ENCODE measurements around the gene VMP1.
"Not testable (repeated sequence)": the region's sequence is repeated elsewhere in the genome, so short reads cannot be mapped to it uniquely, and the experiment has no call there.

VMP1 gene

DNA sequence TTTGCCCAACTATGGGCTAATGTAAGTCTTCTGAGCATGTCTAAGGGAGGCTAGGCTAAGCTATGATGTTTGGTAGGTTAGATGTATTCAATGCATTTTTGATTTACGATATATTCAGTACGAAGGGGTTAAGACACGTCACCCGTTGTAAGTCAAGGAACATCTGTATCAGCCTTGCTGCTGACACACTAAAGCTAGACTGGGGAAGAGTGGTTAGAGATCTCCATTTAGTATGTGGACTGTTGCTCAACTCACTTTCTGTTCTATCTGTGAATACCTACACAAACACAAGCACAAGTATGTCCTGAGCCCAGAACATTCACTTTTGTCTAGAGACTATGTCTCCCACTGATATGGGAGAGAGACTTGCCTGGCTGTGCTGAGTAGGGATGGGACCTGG, 71.5 kb downstream of the VMP1 start:
- DNase-seq (ENCODE audit: low read depth in 1 of 2, low spot score in 1 of 2) = no peak
- no peak for TF ChIP-seq JUND (IDR thresholded peaks at IDR 0.05; ENCODE audit: low read depth)
- in situ Hi-C loops (cut with HindIII; ENCODE audit: low pct_unique_long_range_greater_than_20kb, low sequenced_read_pairs) = no loop called here

DNA sequence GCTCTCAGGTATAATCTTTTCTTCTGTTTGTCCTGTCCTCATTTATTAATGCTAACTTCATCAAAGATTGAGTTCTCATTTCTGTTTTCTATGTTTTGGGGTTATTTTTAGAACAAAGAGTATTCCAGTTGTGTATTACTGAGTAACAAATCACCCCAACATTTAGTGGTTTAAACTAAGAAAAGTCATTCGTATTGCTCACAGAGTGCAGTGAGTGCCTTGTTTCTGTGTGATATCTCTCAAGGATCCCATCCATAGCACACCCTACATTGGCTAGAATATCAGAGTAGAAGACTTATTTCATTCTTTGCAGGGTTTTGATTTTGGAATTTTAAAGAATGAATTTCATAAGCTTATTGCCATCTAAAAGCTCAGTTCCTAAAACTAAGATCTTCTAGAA, 72.1 kb downstream of the VMP1 start:
- in situ Hi-C loops (cut with HindIII; ENCODE audit: low pct_unique_long_range_greater_than_20kb, low sequenced_read_pairs) = no loop called here
- no peak for TF ChIP-seq JUND (IDR thresholded peaks at IDR 0.05; ENCODE audit: low read depth)
- DNase-seq (ENCODE audit: low read depth in 1 of 2, low spot score in 1 of 2) = no peak

DNA sequence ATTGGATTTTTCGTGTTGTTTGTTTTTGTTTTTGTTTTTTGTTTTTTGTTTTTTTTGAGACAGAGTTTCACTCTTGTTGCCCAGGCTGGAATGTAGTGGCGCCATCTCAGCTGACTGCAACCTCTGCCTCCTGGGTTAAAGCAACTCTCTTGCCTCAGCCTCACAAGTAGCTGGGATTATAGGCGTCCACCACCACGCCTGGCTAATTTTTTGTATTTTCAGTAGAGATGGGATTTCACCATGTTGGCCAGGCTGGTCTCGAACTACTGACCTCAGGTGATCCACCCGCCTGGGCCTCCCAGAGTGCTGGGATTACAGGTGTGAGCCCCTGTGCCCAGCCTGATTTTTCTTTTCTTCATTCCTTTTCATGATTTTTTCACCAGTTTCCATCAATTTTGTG, 73.1 kb downstream of the VMP1 start:
- in situ Hi-C loops (cut with HindIII; ENCODE audit: low pct_unique_long_range_greater_than_20kb, low sequenced_read_pairs); DNase-seq (ENCODE audit: low read depth in 1 of 2, low spot score in 1 of 2): not testable (repeated sequence)

DNA sequence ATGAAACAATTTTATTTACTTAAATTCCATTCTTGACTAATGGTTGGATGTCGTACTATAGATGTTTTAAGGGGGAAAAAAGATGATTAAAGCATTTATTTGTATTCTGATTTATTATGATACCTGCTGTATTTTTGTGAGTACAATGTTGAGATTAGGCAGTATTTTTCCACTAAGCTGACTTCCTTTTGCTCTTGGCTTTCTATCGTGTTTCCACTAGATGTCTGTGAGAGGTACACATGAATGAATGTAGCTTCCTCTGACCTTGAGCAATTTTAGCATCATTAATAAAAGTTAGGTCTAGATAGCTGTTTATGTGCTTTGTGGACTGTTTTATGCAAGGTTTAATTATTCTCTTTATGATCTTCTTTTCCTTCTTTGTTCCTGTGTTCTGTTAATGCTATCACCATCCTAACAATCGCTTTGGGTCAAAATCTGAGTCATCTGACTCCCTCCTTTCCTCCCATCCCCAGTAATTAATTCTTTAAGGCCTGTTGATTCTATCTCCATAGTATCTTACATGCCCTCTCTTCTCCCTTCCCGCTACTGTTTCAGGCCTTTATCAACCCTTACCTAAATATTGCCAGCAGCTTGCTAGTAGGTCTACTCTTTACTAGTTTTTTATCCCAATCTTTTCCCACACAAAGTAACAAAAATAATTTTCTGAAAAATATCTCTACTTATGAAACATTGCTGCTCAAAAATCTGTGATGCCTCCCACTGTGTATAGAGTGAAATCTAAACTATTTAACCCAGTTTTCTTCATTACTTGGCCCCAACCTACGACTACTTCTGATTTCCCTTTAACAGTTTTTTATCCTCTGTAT, 76.0 kb downstream of the VMP1 start:
- TF ChIP-seq JUND (IDR thresholded peaks at IDR 0.05; ENCODE audit: low read depth) = no peak
- DNase-seq (ENCODE audit: low read depth in 1 of 2, low spot score in 1 of 2) = no peak
- in situ Hi-C loops (cut with HindIII; ENCODE audit: low pct_unique_long_range_greater_than_20kb, low sequenced_read_pairs) = no loop called here

DNA sequence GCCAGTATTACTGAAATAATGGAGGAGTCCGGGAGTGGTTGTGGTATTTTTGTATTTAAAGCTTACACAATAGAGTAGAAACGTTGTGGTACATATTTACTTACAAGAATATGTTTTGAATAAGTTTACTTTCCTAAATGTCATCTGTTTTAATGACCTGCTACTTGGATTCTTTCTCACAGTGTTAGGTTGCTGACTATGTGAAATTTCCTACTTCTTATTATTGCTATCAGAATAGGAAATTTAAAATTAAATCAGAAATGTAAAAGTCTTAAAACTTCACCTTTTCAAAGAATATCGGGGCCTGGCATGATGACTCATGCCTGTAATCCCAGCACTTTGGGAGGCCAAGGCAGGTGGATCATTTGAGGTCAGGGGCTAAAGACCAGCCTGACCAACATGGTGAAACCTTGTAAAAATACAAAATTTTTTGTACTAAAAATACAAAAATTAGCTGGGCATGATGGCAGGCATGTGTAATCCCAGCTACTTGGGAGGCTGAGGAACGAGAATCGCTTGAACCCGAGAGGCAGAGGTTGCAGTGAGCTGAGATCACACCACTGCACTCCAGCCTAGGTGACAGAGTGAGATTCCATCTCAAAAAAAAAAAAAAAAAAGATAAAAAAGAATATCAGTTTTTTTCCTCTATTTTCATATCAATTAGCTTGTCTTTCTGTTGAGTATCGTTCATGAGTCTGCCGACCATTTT, 77.8 kb downstream of the VMP1 start:
- no peak for DNase-seq (ENCODE audit: low read depth in 1 of 2, low spot score in 1 of 2)

DNA sequence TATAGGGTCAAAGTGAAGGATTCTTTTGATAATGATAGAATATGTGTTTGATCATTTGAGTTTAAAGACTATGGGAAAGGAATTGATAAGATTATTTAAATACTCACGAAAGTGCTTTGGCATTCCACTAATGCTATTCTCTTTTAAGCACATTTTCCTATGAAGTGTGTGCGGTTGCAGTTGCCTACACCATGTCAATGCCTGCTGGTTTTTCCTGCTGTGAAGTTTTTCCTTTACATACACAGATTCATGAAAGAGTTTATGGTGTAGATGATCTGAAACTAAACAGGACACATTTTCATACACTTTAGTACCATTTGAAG, 78.7 kb downstream of the VMP1 start:
- in situ Hi-C loops (cut with HindIII; ENCODE audit: low pct_unique_long_range_greater_than_20kb, low sequenced_read_pairs) = no loop called here
- no peak for TF ChIP-seq JUND (IDR thresholded peaks at IDR 0.05; ENCODE audit: low read depth)
- no peak for DNase-seq (ENCODE audit: low read depth in 1 of 2, low spot score in 1 of 2)

More for the DNA sequence above, 77.8 kb downstream of the VMP1 start:
- TF ChIP-seq JUND (IDR thresholded peaks at IDR 0.05; ENCODE audit: low read depth) = no peak
- in situ Hi-C loops (cut with HindIII; ENCODE audit: low pct_unique_long_range_greater_than_20kb, low sequenced_read_pairs) = no loop called here

DNA sequence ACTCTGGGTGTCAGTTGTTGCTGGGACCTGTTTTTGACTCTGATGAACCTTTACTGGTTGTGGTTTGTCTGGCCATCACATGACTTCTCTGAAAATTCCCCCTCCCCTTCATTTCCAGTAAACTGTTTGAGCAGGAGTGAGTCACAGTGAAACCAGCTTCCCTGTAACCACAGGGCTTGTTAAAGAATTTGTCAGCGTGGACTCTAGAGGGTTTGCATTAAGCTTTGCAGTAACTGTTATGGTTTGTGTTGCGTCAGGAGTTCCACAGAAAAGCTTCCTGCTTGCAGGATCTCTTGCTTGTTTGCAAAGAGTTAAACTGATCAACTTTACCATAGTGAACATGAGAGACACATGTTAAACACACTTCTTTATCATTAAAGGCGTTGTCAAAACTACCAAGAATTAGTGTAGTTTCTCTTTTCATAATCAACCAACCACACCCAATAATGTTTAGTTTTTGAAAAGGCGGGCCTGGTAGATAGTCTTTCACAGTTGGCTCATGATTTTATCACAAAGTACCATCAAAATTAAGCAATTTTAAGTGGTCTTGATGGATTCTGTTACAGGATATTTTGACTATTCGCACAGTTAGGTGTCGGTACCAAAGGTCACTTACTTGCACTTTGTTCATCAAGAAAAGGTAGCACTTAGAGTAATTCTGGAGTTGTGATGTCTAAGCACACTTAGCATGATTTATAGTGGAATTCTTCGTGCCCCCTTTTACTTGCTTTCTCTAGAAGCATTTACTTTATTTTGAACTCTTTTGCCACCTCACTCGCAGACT, 79.3 kb downstream of the VMP1 start:
- in situ Hi-C loops (cut with HindIII; ENCODE audit: low pct_unique_long_range_greater_than_20kb, low sequenced_read_pairs) = no loop called here
- peak; percentile 96 for TF ChIP-seq JUND (IDR thresholded peaks at IDR 0.05; ENCODE audit: low read depth)
- peak; percentile 59 to 95 for DNase-seq (ENCODE audit: low read depth in 1 of 2, low spot score in 1 of 2)

DNA sequence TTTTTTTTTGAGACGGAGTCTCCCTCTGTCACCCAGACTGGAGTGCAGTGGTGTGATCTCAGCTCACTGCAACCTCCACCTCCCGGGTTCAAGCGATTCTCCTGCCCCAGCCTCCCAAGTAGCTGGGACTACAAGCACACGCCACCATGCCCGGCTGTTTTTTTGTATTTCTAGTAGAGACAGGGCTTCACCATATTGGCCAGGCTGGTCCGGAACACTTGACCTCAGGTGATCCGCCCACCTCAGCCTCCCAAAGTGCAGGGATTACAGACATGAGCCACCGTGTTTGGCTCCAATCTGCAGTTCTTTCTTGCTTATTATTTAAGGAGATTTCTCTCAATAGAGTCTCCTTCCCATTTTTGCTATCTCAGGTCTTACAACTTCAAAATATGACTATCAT, 82.4 kb downstream of the VMP1 start:
- in situ Hi-C loops (cut with HindIII; ENCODE audit: low pct_unique_long_range_greater_than_20kb, low sequenced_read_pairs); DNase-seq (ENCODE audit: low read depth in 1 of 2, low spot score in 1 of 2): not testable (repeated sequence)

DNA sequence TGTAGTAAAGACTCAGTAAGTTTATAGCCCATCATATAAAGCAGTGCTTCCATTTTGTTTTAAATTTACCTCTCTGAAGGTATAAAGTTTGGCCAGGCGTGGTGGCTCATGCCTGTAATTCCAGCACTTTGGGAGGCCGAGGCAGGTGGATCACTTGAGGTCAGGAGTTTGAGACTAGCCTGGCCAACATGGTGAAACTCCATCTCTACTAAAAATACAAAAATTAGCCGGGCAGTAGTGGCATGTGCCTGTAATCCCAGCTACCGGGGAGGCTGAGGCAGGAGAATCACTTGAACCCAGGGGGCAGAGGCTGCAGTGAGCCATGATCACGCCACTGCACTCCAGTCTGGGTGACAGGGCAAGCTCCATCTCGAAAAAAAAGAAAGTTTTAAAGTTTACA, 83.0 kb downstream of the VMP1 start:
- DNase-seq (ENCODE audit: low read depth in 1 of 2, low spot score in 1 of 2); in situ Hi-C loops (cut with HindIII; ENCODE audit: low pct_unique_long_range_greater_than_20kb, low sequenced_read_pairs): not testable (repeated sequence)

DNA sequence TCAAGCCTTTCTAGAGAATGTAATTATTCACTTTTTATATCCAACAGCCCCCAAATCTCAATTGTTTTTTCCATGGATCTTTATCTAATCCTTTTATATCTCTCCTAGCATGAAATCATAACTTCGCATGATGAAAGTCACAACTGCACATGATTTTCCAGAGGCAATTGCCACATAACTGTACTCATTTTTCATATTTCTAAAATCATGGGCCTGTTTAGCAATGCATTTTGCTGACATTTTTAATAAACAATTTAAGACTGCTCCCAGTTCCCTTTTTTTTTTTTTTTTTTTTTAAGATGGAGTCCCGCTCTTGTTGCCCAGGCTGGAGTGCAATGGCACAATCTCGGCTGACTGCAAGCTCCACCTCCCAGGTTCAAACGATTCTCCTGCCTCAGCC, 83.5 kb downstream of the VMP1 start:
- no peak for TF ChIP-seq JUND (IDR thresholded peaks at IDR 0.05; ENCODE audit: low read depth)
- no peak for DNase-seq (ENCODE audit: low read depth in 1 of 2, low spot score in 1 of 2)
- in situ Hi-C loops (cut with HindIII; ENCODE audit: low pct_unique_long_range_greater_than_20kb, low sequenced_read_pairs) = no loop called here

DNA sequence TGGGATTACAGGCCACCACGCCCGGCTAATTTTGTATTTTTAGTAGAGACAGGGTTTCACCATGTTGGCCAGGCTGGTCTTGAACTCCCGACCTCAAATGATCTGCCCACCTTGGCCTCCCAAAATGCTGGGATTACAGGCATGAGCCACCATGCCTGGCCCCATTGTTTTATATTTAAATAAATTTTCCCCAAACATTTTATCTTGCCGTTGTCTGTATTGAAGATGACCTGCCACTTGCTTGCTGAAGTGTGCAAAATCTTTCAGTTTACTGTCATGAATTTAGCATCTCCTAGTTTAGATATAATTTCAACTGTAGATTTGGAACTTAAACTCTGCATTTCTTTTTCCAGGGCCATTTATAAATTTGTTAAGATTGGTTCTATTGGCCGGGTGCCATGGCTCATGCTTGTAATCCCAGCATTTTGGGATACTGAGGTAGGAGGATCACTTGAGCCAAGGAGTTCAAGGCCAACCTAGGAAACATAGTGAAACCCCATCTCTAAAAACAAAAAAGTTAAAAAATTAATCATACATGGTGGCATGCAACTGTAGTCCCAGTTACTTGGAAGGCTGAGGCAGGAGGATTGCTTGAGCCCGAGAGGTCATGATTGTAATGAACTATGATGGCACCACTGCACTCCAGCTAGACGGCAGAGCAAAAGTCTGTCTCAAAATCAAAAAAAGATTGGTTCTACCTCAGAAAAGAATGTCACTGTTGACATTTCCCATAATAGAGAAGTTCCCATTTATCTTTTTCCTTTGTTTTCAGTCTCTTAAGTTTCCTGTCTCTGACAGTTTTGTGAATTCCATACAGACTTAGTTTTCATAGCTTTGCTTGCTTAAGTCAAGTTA, 84.4 kb downstream of the VMP1 start:
- no peak for DNase-seq (ENCODE audit: low read depth in 1 of 2, low spot score in 1 of 2)
- in situ Hi-C loops (cut with HindIII; ENCODE audit: low pct_unique_long_range_greater_than_20kb, low sequenced_read_pairs) = no loop called here
- no peak for TF ChIP-seq JUND (IDR thresholded peaks at IDR 0.05; ENCODE audit: low read depth)

DNA sequence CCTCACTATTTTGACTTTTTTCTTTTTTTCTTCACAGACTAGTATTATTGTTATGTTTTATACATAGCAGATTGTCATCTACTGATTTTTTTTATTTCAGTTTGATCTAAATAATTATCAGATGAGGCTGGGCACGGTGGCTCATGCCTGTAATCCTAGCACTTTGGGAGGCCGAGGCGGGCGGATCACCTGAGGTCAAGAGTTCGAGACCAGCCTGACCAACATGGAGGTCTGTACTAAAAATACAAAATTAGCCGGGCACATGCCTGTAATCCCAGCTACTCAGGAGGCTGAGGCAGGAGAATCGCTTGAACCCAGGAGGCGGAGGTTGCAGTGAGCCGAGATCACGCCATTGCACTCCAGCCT, 85.0 kb downstream of the VMP1 start:
- DNase-seq (ENCODE audit: low read depth in 1 of 2, low spot score in 1 of 2); in situ Hi-C loops (cut with HindIII; ENCODE audit: low pct_unique_long_range_greater_than_20kb, low sequenced_read_pairs): not testable (repeated sequence)

Measured in T47D (cell line).